H1 (cell line): Measurements from ENCODE around the gene DYDC2. TPM values are rescaled to one million over a fixed set of nuclear protein-coding genes. Genes with fewer than 3 reads are reported as not detected.

Experiments used
- JUN ChIP-seq: IDR thresholded peaks from 2 replicates; pipeline ENCODE4 v1.6.1; 2011; ENCODE audit warnings: low read depth, mild to moderate bottlenecking, improper control_type of control experiment, low read length
- KDM5A ChIP-seq: fragments of 200-600 bp; IDR thresholded peaks from 2 replicates; pipeline ENCODE4 v1.7.1; 2012; ENCODE audit warnings: mild to moderate bottlenecking, low read length, inconsistent platforms, mixed read lengths
- RAD21 ChIP-seq, 2 experiments: IDR thresholded peaks in 1 of 2; conservative IDR thresholded peaks in 1 of 2; 2 replicates each; pipeline ENCODE4 v1.6.1; 2011; ENCODE audit warnings: low read depth in 2 of 2, low read length in 2 of 2, improper control_type of control experiment in 1 of 2, inconsistent platforms in 1 of 2, mild to moderate bottlenecking in 1 of 2, moderate library complexity in 1 of 2
- RNF2 ChIP-seq: fragments of 200-900, 300-1000 bp; sonication (generic); IDR thresholded peaks from 2 replicates; pipeline ENCODE4 v1.7.1; 2016; ENCODE audit warnings: borderline replicate concordance, low read depth, mild to moderate bottlenecking, antibody characterized with exemption, low read length; ENCODE audit not compliant: poor library complexity, severe bottlenecking; ENCODE audit errors: missing control alignments
- SP2 ChIP-seq: IDR thresholded peaks from 2 replicates; pipeline ENCODE4 v1.6.1; 2012; ENCODE audit warnings: mild to moderate bottlenecking, low read length, inconsistent platforms
- polyA plus RNA-seq, 7 experiments: library from polyadenylated mRNA; depleted of rRNA in 3 of 7; stranded (reverse) in 5 of 7; unstranded in 2 of 7; fragments of >200 nt in 5 of 7; fragments of 200-250 nt in 2 of 7; gene quantifications; 1 replicate in 5 of 7; 2 replicates in 1 of 7; 4 replicates in 1 of 7; pipeline versions ENCODE4 v1.2.1 to v1.2.3, GENCODE V29; 2011 to 2013; ENCODE audit warnings: missing spikeins in 2 of 7, mixed read lengths in 2 of 7
- total RNA-seq: library from RNA; stranded (reverse); fragmentation: NEBNext Ultra II Directional; extraction: Animal tissue kit (Norgen Biotek cat#: 25700); gene quantifications from 2 replicates; pipeline ENCODE4 v1.2.1, GENCODE V29; 2021
- TF ChIP-seq, protein P1 (sequence below), 3 experiments: IDR thresholded peaks; 1 replicate in 2 of 3; 2 replicates in 1 of 3; pipeline versions ENCODE4 v1.5.1 to v1.6.1; 2011; ENCODE audit warnings: low read length in 3 of 3, mild to moderate bottlenecking in 3 of 3, inconsistent platforms in 2 of 3, low read depth in 1 of 3, moderate library complexity in 1 of 3; ENCODE audit not compliant: insufficient read depth in 1 of 3; ENCODE audit errors: control extremely low read depth in 1 of 3

DYDC2 gene
- total and polyA plus RNA-seq, 2 of the 8 experiments (the other 6 are each of a cell fraction or from before 2014, with no cell fraction given) = 1.5 to 5.2 TPM

DNA sequence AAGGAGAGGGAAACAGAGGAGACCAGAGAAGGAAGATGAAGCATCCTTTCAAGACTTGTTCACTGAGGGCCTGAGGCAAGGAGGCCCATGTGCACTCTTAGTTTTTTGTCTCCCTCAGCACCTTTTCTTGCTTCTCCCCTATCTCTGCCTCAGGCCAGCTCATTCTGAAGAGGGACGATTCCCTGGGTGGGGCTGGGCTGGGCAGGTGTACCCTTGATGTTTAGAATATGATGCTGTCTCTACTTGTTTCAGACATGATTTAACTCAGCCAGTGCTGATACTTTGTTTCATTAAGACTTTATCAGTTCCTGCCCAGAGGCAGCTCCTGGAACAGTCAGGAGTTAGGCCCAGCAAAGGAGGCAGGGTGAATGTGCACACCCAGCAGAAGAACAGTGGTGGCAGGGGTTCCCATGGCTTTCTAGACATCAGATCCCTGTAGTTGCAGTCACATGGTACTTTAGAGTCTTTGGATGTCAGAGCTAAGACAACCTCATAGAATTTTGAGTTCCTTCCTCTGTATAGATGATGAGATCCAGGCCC is 55.2 kb downstream of the DYDC2 start (continued):
- TF ChIP-seq JUN (no peak), SP2 (no peak), RNF2 (no peak), RAD21 (IDR thresholded peaks at IDR 0.05 in 1 of 2, conservative IDR thresholded peaks at IDR 0.05 in 1 of 2; ENCODE audit: low read depth in 2 of 2, low read length in 2 of 2) (no peak), KDM5A (no peak)
- TF ChIP-seq, protein P1, sequence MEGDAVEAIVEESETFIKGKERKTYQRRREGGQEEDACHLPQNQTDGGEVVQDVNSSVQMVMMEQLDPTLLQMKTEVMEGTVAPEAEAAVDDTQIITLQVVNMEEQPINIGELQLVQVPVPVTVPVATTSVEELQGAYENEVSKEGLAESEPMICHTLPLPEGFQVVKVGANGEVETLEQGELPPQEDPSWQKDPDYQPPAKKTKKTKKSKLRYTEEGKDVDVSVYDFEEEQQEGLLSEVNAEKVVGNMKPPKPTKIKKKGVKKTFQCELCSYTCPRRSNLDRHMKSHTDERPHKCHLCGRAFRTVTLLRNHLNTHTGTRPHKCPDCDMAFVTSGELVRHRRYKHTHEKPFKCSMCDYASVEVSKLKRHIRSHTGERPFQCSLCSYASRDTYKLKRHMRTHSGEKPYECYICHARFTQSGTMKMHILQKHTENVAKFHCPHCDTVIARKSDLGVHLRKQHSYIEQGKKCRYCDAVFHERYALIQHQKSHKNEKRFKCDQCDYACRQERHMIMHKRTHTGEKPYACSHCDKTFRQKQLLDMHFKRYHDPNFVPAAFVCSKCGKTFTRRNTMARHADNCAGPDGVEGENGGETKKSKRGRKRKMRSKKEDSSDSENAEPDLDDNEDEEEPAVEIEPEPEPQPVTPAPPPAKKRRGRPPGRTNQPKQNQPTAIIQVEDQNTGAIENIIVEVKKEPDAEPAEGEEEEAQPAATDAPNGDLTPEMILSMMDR (IDR thresholded peaks at IDR 0.05; ENCODE audit: control extremely low read depth in 1 of 3, insufficient read depth in 1 of 3, low read depth in 1 of 3, low read length in 3 of 3) = no peak
